Astrocyte of the hippocampus (primary cell): ENCODE results near the gene SCD5.

Experiments
- DNase-seq: peaks from one replicate; pipeline ENCODE4 v3.0.0; 2011; ENCODE audit warnings: low read depth, low spot score

SCD5 gene

GRCh38 chr4:82642331-82642730, 156.3 kb downstream of the SCD5 start:
- no peak for DNase-seq

GRCh38 chr4:82640540-82640939, 158.1 kb downstream of the SCD5 start:
- no peak for DNase-seq

DNA sequence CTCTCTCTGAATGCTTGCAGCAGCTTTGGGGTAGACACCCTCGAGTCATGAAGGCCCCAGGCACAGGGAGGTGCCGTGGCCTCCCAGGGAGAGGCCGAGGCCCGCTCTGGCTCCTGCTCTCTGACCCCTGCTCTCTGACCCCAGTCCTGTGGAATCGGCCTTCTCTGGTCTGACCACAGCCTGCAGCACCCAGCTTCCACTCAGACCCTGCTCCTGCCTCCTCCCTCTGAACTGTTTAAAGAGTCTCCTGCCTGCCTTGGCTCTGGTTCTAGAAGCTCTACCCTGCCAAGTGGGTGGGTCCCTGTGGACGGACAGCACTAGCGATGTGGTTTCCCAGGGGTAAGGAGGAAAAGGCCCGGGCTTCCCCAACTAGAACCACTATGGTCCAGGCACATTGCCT, 158.6 kb downstream of the SCD5 start:
- DNase-seq = peak; percentile 17

GRCh38 chr4:82638479-82638878, 160.1 kb downstream of the SCD5 start:
- DNase-seq = no peak

DNA sequence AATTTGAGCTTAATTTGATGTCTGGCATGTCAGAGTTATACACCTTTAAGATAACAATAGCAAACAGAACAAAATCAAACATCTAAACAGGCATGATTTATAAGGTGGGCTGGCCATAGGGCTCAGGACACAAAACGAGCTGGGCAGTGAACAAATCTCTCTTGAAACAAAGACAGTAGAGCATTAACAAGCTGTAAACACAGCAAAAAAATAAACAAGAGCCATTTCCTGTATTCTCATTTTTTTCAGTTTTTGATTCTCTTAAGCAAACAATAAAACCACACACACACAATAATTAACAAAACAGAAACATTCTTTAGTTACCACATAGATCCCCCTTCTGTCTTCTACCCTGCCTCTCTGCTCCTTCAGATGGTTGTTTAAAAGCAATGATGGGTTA, 168.5 kb downstream of the SCD5 start:
- DNase-seq = no peak

DNA sequence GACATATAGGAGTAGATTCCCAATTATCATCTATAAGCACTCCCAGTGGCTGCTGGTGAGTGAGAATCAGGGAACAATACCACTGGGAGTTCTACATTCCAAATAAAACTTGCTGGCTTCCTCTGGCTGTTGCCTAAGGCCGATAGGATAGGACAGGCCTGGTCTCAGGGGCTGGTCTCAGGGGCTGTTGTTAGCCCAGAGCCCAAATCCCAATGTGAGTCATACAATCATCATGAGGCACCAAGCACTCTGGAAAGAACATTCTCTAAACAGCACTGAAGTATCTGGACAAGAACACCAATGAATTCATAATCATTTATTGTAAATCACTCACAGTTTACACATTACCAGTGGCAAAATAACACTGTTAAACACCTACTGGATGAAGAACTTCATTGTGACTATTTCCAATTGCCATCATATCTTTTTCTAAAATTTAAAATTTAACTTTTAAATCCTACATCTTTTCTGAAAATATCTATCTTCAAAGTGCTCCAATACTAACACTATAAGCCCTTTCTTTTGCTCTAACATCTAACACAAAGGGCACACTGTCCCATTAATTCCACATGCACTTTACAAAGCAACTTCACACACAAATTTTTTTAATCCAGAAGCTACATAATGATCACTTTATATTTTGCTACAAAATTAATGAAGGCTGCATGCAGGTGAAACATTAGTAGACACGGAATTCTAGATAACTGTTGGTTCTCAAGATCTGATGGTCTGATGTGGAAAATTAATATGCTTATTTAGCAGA, 169.2 kb downstream of the SCD5 start:
- peak; percentile 54 for DNase-seq

DNA sequence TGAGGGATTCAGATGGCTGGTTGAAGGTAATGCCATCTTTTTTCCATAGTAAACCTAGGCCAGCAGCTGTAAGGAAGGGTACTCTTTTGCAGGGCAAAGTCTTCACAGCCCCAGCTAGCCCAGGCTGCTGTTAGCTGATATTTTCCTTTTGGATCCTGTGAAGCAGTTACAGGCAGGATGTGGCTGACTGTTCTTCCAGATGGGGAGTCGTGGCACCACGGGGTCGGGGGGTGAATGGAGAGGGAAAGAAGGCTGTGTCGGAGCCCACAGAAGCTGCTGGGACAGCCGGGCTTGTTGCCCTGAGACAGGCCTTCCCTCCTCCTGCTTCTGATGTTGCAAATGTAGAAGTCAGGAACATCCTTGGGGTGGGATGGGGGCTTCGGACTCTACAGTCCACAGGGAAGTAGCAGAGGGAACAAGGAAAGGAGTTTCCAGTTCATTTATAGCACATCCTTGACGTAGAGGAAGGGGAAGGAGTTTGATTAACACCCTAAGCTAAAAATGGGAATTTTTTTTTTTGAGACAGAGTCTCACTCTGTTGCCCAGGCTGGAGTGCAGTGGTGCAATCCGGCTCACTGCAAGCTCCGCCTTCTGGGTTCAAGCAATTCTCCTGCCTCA, 172.2 kb downstream of the SCD5 start:
- DNase-seq = no peak

GRCh38 chr4:82624819-82625218, 173.8 kb downstream of the SCD5 start:
- no peak for DNase-seq

DNA sequence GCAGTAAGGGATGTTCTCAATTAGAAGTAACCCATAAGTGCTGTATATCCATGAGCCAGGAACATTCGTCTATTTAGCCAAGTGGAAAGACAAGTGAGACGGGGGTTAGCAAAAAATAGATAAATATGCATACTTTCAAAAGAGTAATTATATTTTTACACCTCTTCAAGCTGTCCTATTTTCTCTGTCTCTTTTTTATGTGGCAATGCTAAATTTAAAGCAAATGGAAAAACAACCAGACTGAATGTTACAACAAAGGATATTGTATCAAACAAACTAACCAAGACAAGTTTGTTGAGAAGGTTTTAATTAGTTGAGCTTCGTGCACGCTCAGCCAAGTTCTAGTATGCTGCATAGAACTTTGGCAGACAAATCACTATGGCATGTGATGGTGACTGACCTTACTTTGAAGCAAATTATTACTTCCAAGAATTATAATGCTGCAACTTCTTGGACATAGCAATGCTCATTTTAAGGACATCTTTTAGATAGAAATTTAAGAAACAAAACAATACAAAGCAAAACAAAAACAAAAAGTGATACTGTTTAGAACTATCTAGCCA, 175.4 kb downstream of the SCD5 start:
- no peak for DNase-seq

GRCh38 chr4:82621251-82621650, 177.3 kb downstream of the SCD5 start:
- DNase-seq = no peak

- no peak for DNase-seq
These were observed 178.4 kb downstream of the SCD5 start for GRCh38 chr4:82620126-82620735.

GRCh38 chr4:82618103-82618720, 180.4 kb downstream of the SCD5 start:
- peak; percentile 44 for DNase-seq

- DNase-seq = no peak
These were observed 183.7 kb downstream of the SCD5 start for GRCh38 chr4:82614838-82615449.

DNA sequence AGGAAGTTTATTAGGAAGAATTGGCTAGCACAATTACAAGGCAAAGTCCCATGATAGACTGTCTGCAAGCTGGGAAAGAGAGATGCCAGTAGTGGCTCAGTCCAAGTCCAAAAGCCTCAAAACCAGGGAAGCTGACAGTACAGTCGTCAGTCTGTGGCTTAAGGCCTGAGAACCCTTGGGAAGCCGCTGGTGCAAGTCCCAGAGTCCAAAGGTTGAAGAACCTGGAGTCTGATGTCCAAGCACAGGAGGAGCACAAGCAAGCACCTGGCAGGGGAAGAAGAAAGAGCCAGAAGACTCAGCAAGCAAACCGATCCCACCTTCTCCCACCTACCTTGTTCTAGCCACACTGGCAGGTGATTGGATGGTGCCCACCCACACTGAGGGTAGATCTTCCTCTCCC, 185.5 kb downstream of the SCD5 start:
- no peak for DNase-seq

DNA sequence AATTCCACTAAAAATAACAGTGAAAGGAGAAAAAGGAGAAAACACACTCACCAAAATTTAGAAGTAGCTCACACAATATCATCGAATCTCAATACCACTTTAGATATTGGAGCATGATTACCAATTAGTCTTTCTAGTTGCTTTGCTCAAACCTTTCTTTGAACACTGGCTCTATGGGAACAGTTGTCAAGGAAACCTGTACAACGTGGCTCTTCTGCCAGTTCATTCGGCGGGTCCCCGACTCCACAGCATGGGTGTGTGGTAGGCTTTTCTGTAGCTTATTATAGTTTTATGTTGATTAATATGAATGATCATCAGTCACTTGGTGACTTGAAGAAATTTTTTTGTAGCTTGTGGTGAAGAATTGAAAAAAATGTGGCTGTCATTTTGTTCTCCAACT, 186.6 kb downstream of the SCD5 start:
- no peak for DNase-seq

GRCh38 chr4:82611527-82611926, 187.1 kb downstream of the SCD5 start:
- DNase-seq = no peak

DNA sequence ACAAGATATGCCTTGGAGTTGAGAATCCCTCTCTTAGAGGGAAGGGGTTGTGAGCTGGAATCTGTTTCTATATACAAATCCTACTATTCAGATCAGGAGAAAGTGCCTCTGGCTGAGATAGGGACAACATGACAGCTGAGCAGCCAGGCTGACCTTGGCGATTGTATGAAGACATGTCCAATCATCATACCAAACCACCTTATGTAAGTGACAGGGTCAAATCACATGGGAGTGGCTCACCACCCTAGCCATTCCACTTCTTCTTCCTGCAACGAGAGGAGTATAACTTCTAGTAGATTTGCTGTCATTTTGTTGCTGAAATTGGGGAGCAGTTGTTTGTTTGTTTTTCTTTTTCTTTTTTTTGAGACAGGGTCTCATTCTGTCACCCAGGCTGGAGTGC, 188.6 kb downstream of the SCD5 start:
- DNase-seq = no peak

DNA sequence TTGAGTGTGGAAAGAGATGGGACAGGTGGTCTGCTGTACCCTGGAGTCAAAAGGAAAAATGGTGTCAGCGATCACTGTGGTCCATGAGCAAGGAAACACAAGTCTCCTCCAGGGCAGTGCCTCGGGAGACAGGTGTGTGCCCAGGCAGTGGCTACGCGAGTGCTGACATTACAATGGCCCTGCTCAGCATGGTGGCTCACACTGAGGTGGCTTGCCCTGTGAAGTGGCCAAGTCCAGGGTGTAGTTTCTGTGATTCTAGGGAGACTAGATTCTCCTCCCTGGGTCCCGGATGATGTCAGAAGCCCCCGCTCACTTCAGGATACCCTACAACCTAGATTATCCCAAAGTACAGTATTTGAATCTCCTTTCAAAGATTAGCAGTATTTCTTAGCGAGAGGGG, 192.0 kb downstream of the SCD5 start:
- DNase-seq = no peak

GRCh38 chr4:82604522-82604921, 194.1 kb downstream of the SCD5 start:
- DNase-seq = no peak

- peak; percentile 9 for DNase-seq
These were observed 197.2 kb downstream of the SCD5 start for GRCh38 chr4:82601242-82602015.

GRCh38 chr4:82599336-82599735, 199.3 kb downstream of the SCD5 start:
- DNase-seq = no peak
